DND-41 (cell line): ENCODE measurements around the gene ZKSCAN7.
"Not testable (repeated sequence)": the region's sequence is repeated elsewhere in the genome, so short reads cannot be mapped to it uniquely, and the experiment has no call there.

Source experiments
- EZH2 ChIP-seq: IDR thresholded peaks from 3 replicates; pipeline ENCODE4 v1.6.1; 2012; ENCODE audit warnings: borderline replicate concordance, low read depth, mild to moderate bottlenecking, moderate library complexity, low read length, inconsistent platforms; ENCODE audit not compliant: severe bottlenecking
- TF ChIP-seq, protein P1 (sequence below): IDR thresholded peaks from 2 replicates; pipeline ENCODE4 v1.5.1; 2012; ENCODE audit warnings: borderline replicate concordance, low read length, moderate library complexity, mild to moderate bottlenecking; ENCODE audit not compliant: poor library complexity, severe bottlenecking; ENCODE audit errors: extremely low read depth

DNA sequence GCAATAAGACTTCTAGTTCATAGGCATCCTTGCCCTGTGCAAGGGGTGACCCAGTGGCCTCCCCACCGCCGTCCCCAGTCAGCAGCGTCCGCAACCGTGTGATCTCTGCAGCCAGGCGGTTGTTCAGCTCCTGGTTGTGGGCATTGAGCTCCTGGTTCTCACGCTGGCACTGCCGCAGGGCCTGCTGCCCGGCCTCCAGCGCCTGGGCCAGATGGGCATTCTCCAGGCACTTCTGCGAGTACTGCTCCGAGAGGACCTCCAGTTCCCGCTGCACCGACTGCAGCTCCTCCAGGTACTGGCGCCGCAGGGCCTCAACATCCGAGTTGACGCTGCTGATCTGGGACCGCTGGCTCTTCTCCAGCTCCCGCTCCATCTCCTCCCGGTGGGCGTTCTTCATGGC is 23.3 kb downstream of the ZKSCAN7 start:
- TF ChIP-seq, protein P1, sequence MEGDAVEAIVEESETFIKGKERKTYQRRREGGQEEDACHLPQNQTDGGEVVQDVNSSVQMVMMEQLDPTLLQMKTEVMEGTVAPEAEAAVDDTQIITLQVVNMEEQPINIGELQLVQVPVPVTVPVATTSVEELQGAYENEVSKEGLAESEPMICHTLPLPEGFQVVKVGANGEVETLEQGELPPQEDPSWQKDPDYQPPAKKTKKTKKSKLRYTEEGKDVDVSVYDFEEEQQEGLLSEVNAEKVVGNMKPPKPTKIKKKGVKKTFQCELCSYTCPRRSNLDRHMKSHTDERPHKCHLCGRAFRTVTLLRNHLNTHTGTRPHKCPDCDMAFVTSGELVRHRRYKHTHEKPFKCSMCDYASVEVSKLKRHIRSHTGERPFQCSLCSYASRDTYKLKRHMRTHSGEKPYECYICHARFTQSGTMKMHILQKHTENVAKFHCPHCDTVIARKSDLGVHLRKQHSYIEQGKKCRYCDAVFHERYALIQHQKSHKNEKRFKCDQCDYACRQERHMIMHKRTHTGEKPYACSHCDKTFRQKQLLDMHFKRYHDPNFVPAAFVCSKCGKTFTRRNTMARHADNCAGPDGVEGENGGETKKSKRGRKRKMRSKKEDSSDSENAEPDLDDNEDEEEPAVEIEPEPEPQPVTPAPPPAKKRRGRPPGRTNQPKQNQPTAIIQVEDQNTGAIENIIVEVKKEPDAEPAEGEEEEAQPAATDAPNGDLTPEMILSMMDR: not testable (repeated sequence)
- TF ChIP-seq EZH2: not testable (repeated sequence)
